B cell (primary cell): ENCODE results near the gene OSBP2. TPM values are rescaled to one million over a fixed set of nuclear protein-coding genes. Genes with fewer than 3 reads are reported as not detected.

ENCODE experiments used
- ATAC-seq: fragments of 200-7000 bp; cut with Tn5 transposase; one replicate; pipeline ENCODE4 v1.10.0; 2021; ENCODE audit warnings: low read depth, mild to moderate bottlenecking, moderate number of reproducible peaks, moderate library complexity
- CTCF ChIA-PET: fragments of 350-600 bp; sonication (Branson Sonifier 250); formaldehyde crosslinking; loops from one replicate; lab custom pipeline; 2021; ENCODE audit warnings: antibody characterized with exemption, inconsistent platforms; lab: Charles Lee
- POLR2A ChIA-PET: fragments of 350-600 bp; sonication (Branson Sonifier 250); formaldehyde crosslinking; loops from one replicate; lab custom pipeline; 2021; ENCODE audit warnings: antibody characterized with exemption; lab: Charles Lee
- DNase-seq: peaks from one replicate; pipeline ENCODE4 v3.0.0; 2013
- H2AFZ ChIP-seq: 2 replicates; pipeline ENCODE4 v1.6.1; 2012; ENCODE audit warnings: mild to moderate bottlenecking, low read depth, low read length; ENCODE audit not compliant: insufficient read depth, poor library complexity, severe bottlenecking
- H3K27ac ChIP-seq, 2 donors: 1 replicate in 1 of 2; 2 replicates in 1 of 2; pipeline ENCODE4 v1.5.1; 2012 to 2013; ENCODE audit warnings: low read length in 2 of 2, mild to moderate bottlenecking in 2 of 2, moderate library complexity in 1 of 2
- H3K27me3 ChIP-seq, 4 experiments: fragments of 200-600 bp in 1 of 4; sonication (generic) in 1 of 4; replicated peaks in 1 of 4; 1 replicate in 2 of 4; 2 replicates in 2 of 4; pipeline versions ENCODE4 v1.6.1 to v1.7.0; 2013 to 2016; ENCODE audit warnings: low read length in 3 of 4, mild to moderate bottlenecking in 2 of 4, mixed read lengths in 1 of 4, moderate library complexity in 1 of 4; ENCODE audit not compliant: insufficient read depth in 4 of 4, control insufficient read depth in 3 of 4; ENCODE audit errors: control extremely low read depth in 1 of 4
- H3K36me3 ChIP-seq, 2 experiments: replicated peaks in 1 of 2; 1 replicate in 1 of 2; 2 replicates in 1 of 2; pipeline versions ENCODE4 v1.6.1 to v1.7.1; 2013; ENCODE audit warnings: low read length in 1 of 2; ENCODE audit not compliant: insufficient read depth in 2 of 2, control insufficient read depth in 1 of 2; ENCODE audit errors: control extremely low read depth in 1 of 2, extremely low read depth in 1 of 2
- H3K4me1 ChIP-seq, 2 donors: fragments of 200-600 bp in 1 of 2; sonication (generic) in 1 of 2; 1 replicate in 1 of 2; 2 replicates in 1 of 2; pipeline versions ENCODE4 v1.5.1 to v1.6.1; 2013 to 2017; ENCODE audit warnings: low read length in 2 of 2; ENCODE audit not compliant: control insufficient read depth in 2 of 2, insufficient read depth in 2 of 2
- H3K4me2 ChIP-seq: replicated peaks from 2 replicates; pipeline ENCODE3; 2012; ENCODE audit warnings: mild to moderate bottlenecking, low read depth, low read length; ENCODE audit not compliant: poor library complexity, severe bottlenecking
- H3K4me3 ChIP-seq, 5 experiments: fragments of 200-600 bp in 1 of 5; sonication (generic) in 1 of 5; 1 replicate in 3 of 5; 2 replicates in 2 of 5; pipeline versions ENCODE4 v1.5.1 to v1.7.0; 2011 to 2016; ENCODE audit warnings: low read length in 4 of 5, mild to moderate bottlenecking in 4 of 5, low read depth in 2 of 5, control low read depth in 1 of 5, moderate library complexity in 1 of 5; ENCODE audit not compliant: insufficient read depth in 1 of 5; ENCODE audit errors: control extremely low read depth in 1 of 5, extremely low read depth in 1 of 5
- H3K79me2 ChIP-seq: fragments of 200-600 bp; sonication (generic); one replicate; pipeline ENCODE4 v1.6.0; 2016; ENCODE audit warnings: low read length; ENCODE audit not compliant: control insufficient read depth, insufficient read depth
- H3K9ac ChIP-seq: fragments of 200-600 bp; sonication (generic); 2 replicates; pipeline ENCODE4 v1.6.1; 2017; ENCODE audit warnings: mild to moderate bottlenecking, low read length, moderate library complexity
- H3K9me3 ChIP-seq, 3 donors: one replicate each; pipeline versions ENCODE4 v1.6.1 to v1.7.1; 2013; ENCODE audit warnings: low read length in 2 of 3; ENCODE audit not compliant: control insufficient read depth in 2 of 3, insufficient read depth in 1 of 3; ENCODE audit errors: control extremely low read depth in 1 of 3
- H4K20me1 ChIP-seq: 2 replicates; pipeline ENCODE4 v1.6.0; 2012; ENCODE audit warnings: mild to moderate bottlenecking, low read length; ENCODE audit not compliant: insufficient read depth, control insufficient read depth, poor library complexity, severe bottlenecking
- H3K27ac Mint-ChIP-seq: one replicate; pipeline ENCODE4 v1.8.0; 2021; ENCODE audit warnings: mixed read lengths
- H3K27me3 Mint-ChIP-seq: one replicate; pipeline ENCODE4 v1.8.0; 2021; ENCODE audit warnings: mixed read lengths
- H3K4me1 Mint-ChIP-seq: one replicate; pipeline ENCODE4 v1.8.0; 2021; ENCODE audit warnings: mixed read lengths
- H3K4me3 Mint-ChIP-seq: one replicate; pipeline ENCODE4 v1.8.0; 2021; ENCODE audit warnings: mixed read lengths
- H3K9me3 Mint-ChIP-seq: one replicate; pipeline ENCODE4 v1.8.0; 2022; ENCODE audit warnings: mixed read lengths; ENCODE audit not compliant: insufficient read depth
- CTCF ChIP-seq: fragments of 200-600 bp; IDR thresholded peaks from one replicate; pipeline ENCODE4 v1.8.0; 2022; ENCODE audit warnings: antibody characterized with exemption, mild to moderate bottlenecking
- EZH2 ChIP-seq: IDR thresholded peaks from 2 replicates; pipeline ENCODE4 v1.6.1; 2012; ENCODE audit warnings: borderline replicate concordance, low read depth, mild to moderate bottlenecking, moderate library complexity, low read length; ENCODE audit not compliant: insufficient read depth, poor library complexity, severe bottlenecking
- WGBS: methylation state at CpG from one replicate; pipeline ENCODE4 v1.1.5; 2013; ENCODE audit warnings: missing lambda C conversion rate; ENCODE audit not compliant: insufficient coverage; 5-methylcytosine and 5-hydroxymethylcytosine counted together
- intact Hi-C: fragments of 100-400 bp; cut with micrococcal nuclease; formaldehyde crosslinking; loops from one replicate; pipeline ENCODE4 v1.10.0; 2022
- polyA plus RNA-seq: library from polyadenylated mRNA; depleted of rRNA; stranded (reverse); fragments of >200 nt; gene quantifications from 2 replicates; pipeline ENCODE4 v1.2.3, GENCODE V29; 2012
- total RNA-seq, 2 donors: library from RNA; stranded (reverse); fragments of 120-200 nt in 1 of 2; gene quantifications; 1 replicate in 1 of 2; 2 replicates in 1 of 2; pipeline versions ENCODE4 v1.2.3 to v1.2.4, GENCODE V29; 2013 to 2022

The OSBP2 gene
- total and polyA plus RNA-seq, 2 donors (not counting 1 experiment from before 2014, with no cell fraction given): 0.10 to 1.0 TPM

GRCh38 chr22:30695871-30696655 is 1.4 kb downstream of the OSBP2 start:
- H3K9me3 ChIP-seq: no peaks in the 10 kb centered on the region
- intact Hi-C loops: loop anchor here (2.0 kb wide), 1 partner anchor 89 kb away; the partner anchor contains the start of gene TCN2
- TF ChIP-seq CTCF: no peak
- TF ChIP-seq EZH2: no peak
- H2AFZ ChIP-seq: no peak overlapping the region
- peaks cover 7% of the 10 kb centered on the region for H3K4me1 Mint-ChIP-seq
- peaks cover 0 to 34% (median 11%) of the 10 kb centered on the region in 4 experiments for H3K27me3 ChIP-seq
- peaks cover 7 to 12% of the 10 kb centered on the region in 2 donors for H3K4me1 ChIP-seq
- H3K27me3 Mint-ChIP-seq: peaks cover 39% of the 10 kb centered on the region
- 100% methylated on average over 6 of the region's 7 CpGs for WGBS
- H3K27ac ChIP-seq: no peak overlapping the region
- H3K4me3 Mint-ChIP-seq: peak overlapping the region; percentile 80
- no peak overlapping the region for H3K4me2 ChIP-seq
- no peak overlapping the region for H3K9ac ChIP-seq
- H3K9me3 Mint-ChIP-seq: no peaks in the 10 kb centered on the region
- POLR2A ChIA-PET: no interaction called here
- H3K36me3 ChIP-seq: no peaks in the 10 kb centered on the region
- DNase-seq (no peak), ATAC-seq (no peak)
- CTCF ChIA-PET: no interaction called here
- no peak overlapping the region for H3K27ac Mint-ChIP-seq
- H3K4me3 ChIP-seq: no peak overlapping the region
- H3K79me2 ChIP-seq: no peaks in the 10 kb centered on the region
- no peaks in the 10 kb centered on the region for H4K20me1 ChIP-seq

- no peak for ATAC-seq
- H3K27ac Mint-ChIP-seq: no peak overlapping the region
- intact Hi-C loops: no loop called here
- Histone ChIP-seq H4K20me1 (no peaks in the 10 kb centered on the region), H2AFZ (no peak overlapping the region), H3K4me3 (no peak overlapping the region), H3K9me3 (no peaks in the 10 kb centered on the region), H3K9ac (no peak overlapping the region), H3K79me2 (no peaks in the 10 kb centered on the region), H3K4me2 (no peak overlapping the region), H3K27me3 (peaks cover 0 to 30% (median 11%) of the 10 kb centered on the region in 4 experiments), H3K36me3 (no peaks in the 10 kb centered on the region), H3K27ac (no peak overlapping the region), H3K4me1 (peaks cover 7 to 12% of the 10 kb centered on the region in 2 donors)
- peaks cover 7% of the 10 kb centered on the region for H3K4me1 Mint-ChIP-seq
- DNase-seq: no peak
- no peaks in the 10 kb centered on the region for H3K9me3 Mint-ChIP-seq
- ChIA-PET CTCF (no interaction called here), POLR2A (no interaction called here)
- no peak for TF ChIP-seq CTCF
- no peak for TF ChIP-seq EZH2
- H3K27me3 Mint-ChIP-seq: peaks cover 36% of the 10 kb centered on the region
- H3K4me3 Mint-ChIP-seq: no peak overlapping the region
- 97% methylated on average over 6 of the region's 7 CpGs for WGBS
Measured at GRCh38 chr22:30697975-30698374, 3.3 kb downstream of the OSBP2 start.
